H54 (cell line): ENCODE results near the gene CDH18.

Experiments
- DNase-seq: peaks from one replicate; pipeline ENCODE4 v3.0.0; 2011; ENCODE audit warnings: low spot score, mixed read lengths; ENCODE audit not compliant: insufficient read length
- FAIRE-seq: peaks from 3 replicates; lab custom pipeline; 2011; peaks lifted over from hg19 to GRCh38; lab: Jason Lieb, UNC
- POLR2A ChIP-seq: IDR thresholded peaks from 2 replicates; pipeline ENCODE4 v1.6.1; 2011; ENCODE audit warnings: low read depth, mild to moderate bottlenecking, low read length

Gene CDH18, protein sequence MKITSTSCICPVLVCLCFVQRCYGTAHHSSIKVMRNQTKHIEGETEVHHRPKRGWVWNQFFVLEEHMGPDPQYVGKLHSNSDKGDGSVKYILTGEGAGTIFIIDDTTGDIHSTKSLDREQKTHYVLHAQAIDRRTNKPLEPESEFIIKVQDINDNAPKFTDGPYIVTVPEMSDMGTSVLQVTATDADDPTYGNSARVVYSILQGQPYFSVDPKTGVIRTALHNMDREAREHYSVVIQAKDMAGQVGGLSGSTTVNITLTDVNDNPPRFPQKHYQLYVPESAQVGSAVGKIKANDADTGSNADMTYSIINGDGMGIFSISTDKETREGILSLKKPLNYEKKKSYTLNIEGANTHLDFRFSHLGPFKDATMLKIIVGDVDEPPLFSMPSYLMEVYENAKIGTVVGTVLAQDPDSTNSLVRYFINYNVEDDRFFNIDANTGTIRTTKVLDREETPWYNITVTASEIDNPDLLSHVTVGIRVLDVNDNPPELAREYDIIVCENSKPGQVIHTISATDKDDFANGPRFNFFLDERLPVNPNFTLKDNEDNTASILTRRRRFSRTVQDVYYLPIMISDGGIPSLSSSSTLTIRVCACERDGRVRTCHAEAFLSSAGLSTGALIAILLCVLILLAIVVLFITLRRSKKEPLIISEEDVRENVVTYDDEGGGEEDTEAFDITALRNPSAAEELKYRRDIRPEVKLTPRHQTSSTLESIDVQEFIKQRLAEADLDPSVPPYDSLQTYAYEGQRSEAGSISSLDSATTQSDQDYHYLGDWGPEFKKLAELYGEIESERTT

DNA sequence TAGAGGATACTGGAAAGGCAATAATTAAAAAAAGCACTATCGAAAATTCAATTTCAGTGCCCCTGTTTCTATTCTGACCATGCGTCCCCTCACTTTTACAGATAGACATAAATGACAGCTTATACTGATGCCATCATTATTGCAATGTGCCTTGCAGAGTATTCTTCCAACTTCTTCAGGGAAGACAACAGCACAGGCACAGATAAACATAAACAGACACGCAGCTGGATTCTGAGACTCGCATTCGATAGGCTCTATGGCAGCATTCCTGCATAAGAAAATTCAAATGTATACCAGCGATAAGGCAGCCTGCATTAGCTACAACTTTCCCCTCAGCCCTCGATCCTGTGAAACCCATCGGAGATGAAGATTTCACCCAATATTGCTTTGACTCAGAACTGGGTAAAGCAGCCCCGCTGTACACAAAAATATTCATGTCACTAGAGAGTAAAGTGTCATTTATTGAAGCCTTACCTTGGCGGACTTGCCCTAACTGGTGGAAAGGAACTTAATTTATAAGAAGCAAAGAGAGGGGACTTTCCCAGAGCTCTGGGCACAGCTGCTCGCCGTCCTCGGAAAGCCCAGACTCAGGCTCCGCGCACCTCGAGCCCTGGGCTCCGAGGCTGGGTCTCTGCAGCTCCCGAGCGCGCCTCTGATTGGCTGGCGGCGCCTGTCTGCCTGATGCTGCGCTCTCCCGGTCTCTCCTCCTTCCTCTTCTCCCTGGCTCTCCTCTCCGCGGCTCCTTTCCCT is at the start of gene CDH18:
Gene CDH18 (minus strand): TSS at position 589 of the 750 bp plus-strand sequence. CDS start 149,214 bp downstream, outside the sequence.
- no peak for TF ChIP-seq POLR2A
- DNase-seq (peak; percentile 82), FAIRE-seq (peak; percentile 89)

DNA sequence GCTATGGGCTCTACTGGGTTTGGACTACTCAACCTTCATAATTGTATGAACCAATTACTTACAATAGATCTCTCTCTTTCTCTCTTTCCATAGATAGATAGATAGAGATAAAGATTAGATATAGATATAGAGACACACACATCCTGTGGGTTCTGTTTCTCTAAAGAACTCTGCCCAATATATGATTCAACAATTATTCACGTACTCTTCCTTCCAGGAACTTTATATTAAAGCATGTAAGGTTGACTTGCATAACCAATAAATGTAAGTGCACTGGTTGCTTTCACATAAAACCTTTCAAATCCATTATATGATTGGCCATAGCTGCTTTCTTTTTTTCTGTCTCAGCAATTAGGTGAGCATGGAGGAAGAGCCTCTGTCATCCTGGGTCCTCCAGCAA is 46.7 kb upstream of the CDH18 start:
- no peak for DNase-seq
- no peak for TF ChIP-seq POLR2A
- FAIRE-seq: no peak

DNA sequence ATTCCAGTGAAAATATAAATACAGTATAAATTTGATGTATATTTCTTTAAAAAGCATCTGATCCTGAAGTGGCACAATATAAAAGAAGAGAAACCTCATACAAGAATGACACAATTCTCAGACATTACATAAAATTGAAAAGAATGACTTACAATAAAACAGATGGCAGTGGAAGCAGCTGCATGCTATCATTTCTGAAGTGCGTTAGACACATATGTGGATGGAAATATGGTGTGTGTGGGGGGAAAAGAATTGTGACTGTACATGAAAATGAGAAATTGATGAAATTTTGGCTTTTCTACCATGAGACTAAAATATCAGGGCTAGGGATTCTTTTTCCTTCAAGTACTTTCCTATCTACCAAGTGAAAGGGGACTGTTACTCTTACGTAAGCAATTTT is 45.9 kb upstream of the CDH18 start:
- FAIRE-seq (no peak), DNase-seq (no peak)
- TF ChIP-seq POLR2A: no peak

DNA sequence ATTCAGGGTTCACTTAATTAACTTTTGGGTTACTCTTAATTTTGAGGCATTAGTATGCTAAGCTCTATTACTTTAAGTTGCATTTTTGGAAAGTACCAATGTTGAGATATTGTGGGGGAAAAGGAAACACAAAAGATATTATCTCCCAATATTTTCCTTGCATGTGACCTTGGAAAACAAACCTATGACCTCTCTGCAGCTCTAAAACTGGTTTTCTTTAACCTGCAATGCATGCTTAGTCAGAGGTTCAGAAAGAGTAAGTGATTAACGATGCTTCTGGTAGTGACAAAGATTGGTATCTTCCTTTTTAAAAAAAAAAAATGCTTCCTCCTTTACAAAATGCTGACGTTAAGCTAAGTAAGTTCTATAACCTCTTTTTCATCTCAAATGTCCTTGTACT is 44.9 kb upstream of the CDH18 start:
- no peak for DNase-seq
- no peak for TF ChIP-seq POLR2A
- FAIRE-seq: no peak

DNA sequence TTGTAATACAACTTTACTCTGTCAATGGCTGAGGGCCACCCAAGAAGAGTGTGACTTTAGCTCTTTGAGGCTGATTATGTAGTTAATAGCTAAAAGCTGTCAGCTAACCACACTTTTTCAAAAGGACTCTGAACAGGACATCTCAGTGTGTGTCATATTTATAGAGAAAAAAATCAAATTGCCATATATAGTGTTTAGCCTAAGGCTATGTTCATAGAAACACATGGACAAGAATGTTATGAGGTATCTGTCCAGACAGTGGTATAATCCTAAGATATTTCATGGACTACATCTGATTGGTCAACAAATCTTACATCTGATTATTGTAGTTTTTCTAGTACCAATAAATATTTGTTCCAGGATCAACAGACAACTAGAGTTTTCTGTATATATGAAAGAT is 42.1 kb upstream of the CDH18 start:
- FAIRE-seq: no peak
- DNase-seq: no peak
- TF ChIP-seq POLR2A: no peak

DNA sequence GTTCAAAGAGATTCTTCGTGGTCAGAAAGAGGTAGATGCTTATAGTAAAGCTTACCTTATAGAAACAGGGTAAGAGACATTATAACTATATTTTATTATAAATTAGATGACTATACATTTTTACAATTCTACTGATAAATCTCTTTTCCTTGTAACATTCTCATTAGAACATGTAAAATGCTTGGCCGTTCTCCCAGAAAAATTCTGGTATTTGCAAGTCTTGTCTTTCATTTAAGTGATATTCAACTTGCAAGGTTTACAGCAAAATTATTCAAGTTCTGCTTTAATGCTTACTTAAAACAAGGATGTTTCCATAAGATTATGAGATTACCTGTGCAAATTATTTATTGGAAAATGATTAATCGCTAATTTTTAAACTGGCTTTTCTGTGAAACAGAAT is 41.3 kb upstream of the CDH18 start:
- no peak for TF ChIP-seq POLR2A
- DNase-seq (no peak), FAIRE-seq (no peak)

DNA sequence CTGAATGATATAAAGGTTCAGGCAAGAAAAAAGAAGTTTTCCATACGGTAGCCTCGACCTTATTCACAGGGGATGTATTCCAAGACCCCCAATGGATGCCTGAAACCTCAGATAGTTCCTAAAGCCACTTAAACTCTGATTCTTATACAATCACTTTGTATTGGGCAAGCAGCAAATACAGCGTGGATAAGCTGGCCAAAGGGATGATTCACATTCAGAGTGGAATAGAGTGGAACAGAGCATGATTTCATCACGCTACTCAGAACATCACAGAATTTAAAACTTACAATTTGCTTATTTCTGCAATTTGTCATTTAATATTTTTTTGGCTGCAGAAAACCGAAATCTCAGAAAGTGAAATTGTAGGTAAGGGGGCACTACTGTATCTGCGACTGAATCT is 40.5 kb upstream of the CDH18 start:
- DNase-seq: no peak
- TF ChIP-seq POLR2A: no peak
- FAIRE-seq: peak; percentile 69

DNA sequence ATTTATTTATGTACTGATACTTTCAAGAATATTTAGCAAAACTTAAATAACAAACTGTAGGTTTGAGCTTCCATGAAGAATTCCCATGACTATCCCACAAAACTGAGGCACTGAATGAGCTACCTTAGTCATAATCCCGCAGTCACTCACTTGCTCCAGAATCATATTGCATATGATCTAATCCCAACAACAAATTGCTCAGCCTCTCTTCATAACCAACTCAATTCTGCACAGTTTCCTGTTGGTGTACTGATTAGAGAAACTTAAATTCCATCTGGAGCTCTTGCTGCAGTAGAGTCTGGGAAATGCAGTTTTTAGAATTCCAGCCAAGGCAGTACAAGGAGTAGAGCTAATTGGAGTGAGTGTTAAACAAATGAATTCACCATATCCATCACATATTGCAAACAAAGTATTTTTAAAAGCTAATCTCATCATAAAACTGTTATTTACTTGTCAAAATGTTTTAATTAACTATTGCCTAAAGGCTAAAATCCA is 35.7 kb upstream of the CDH18 start:
- DNase-seq: no peak
- peak; percentile 78 for FAIRE-seq
- no peak for TF ChIP-seq POLR2A

DNA sequence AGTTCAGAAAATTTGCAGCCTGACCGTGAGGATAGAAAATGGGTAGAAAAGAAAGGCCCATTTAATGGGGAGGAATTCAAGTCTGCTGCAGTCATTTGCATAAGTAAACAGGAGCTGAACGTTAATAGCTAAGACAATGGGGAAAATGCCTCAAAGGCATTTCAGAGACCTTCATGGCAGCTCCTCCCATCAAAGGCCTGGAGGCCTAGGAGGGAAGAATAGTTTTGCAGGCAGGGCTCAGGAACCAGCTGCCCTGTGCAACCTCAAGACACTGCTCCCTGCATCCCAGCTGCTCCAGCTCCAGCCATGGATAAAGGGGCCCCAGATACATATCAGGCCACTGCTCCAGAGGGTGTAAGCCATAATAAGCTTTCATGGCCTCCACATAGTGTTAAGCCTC is 32.2 kb upstream of the CDH18 start:
- DNase-seq: no peak
- no peak for FAIRE-seq
- no peak for TF ChIP-seq POLR2A

DNA sequence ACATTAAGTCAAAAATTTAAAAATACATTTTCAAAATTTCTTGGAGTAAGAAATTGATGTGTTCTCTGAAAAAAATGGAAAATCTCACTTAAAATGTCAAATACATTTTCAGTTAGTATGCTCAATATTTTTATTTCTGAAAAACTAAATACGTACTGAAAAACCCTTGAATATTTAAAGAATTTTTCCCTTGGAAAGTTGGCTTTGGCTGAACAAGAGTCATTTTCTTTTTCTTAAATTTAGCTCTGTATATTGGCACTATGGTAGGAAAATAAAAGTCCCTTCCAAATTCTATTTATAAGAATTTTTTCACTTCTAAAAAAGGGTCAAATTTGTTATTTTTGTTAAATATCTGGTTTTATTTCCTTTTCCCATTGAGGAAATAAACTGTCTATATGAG is 29.0 kb upstream of the CDH18 start:
- peak; percentile 23 for FAIRE-seq
- DNase-seq: no peak
- no peak for TF ChIP-seq POLR2A

DNA sequence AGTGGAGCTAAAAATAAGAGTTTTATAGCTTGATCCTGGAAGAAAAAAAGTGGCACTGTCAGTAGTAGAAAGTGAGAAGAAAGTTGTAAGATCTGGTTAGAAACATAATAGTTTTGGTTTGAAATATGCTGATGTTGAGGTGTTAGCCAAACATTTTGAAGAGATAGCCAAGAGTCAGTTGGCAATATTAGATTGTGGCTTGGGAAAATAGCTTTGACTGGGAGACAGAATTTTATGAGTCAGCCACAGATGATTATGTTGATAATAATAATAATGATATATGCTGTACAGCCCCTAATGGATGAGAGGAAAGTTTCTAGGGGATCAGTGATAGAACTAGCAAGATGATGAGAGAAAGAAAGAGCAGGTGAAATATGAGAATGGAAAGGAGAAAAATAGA is 12.4 kb upstream of the CDH18 start:
- FAIRE-seq (peak; percentile 38), DNase-seq (no peak)
- no peak for TF ChIP-seq POLR2A

DNA sequence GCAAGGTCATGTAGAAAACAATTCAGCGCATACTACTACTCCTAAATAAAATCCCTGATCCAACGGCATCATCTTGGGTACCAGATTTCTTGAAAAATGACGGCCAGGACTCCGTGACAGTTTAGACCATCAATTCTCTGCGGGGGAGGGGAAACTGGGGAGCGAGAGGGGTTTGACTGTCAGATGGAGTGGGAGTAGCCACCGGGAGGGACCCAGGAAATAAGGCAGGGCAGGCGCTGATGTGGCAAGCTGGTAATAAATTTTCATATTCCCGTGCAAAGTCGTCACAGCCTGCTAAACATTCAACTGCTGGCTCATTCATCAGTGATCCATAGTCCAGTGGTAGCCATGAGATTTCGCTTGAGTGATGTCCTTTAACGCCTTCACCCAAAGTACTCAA is 457 bp upstream of the CDH18 start:
- DNase-seq (no peak), FAIRE-seq (no peak)
- TF ChIP-seq POLR2A: no peak

DNA sequence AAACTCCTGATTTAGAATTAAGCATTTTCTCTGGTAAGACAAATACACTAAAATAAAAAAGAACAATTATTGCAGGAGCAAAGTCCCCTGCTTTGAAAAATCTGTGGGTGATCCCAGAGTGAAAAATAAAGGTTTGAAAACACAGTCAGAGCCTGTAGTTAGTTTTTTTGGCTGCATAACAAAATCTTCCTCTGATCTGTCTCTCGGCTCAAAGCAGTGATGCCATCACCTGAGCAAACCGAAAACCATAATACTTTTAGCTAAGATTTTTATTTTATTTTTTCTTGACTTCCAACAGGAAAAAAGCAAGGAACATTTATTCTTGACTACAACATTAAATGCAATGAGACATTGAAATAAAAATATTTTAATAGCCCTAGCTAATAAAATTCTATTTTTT is 1.2 kb downstream of the CDH18 start:
- FAIRE-seq (no peak), DNase-seq (no peak)
- TF ChIP-seq POLR2A: no peak
